ENCODE measurements around the gene PCBP2.

DNA sequence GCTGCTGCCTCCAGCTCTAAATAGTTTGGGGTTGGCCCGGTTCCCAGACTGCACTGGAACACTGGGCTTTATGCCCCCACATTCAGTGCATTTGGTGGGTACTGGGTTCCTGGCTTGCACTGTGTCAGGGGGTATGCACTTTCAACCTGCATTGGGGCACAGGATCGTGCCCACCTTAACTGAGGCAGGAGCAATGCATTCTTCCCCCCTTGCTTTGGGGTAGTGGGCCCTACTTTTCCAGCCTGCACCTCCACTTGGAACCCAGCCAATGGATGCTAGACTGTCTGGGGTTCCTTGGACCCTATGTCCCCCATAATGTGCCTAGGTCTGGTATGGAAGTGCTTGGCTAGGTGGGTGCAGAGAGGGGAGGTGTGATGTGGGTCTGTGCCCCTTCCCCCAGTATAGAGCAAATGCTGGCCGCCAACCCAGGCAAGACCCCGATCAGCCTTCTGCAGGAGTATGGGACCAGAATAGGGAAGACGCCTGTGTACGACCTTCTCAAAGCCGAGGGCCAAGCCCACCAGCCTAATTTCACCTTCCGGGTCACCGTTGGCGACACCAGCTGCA, 49.8 kb downstream of the PCBP2 start:
- no peak for TF ChIP-seq CTCF (IDR thresholded peaks at IDR 0.05)
- no peak for TF ChIP-seq POLR2AphosphoS5 (IDR thresholded peaks at IDR 0.05)
